ENCODE data around the gene ULBP2. TPM values are rescaled to one million over a fixed set of nuclear protein-coding genes. Genes with fewer than 3 reads are reported as not detected.

Gene ULBP2
- total RNA-seq, 1 experiment from 2014 or later = 4.2 TPM

- CTCF ChIA-PET = no interaction called here
- no peak overlapping the region for H3K4me3 ChIP-seq (ENCODE audit: low read depth, low read length, poor library complexity, severe bottlenecking)
- H3K4me1 ChIP-seq (ENCODE audit: insufficient read depth, low read length, poor library complexity, severe bottlenecking) = peaks cover 7% of the 10 kb centered on the region
- H3K27ac ChIP-seq (ENCODE audit: low read depth, low read length, poor library complexity, severe bottlenecking) = no peak overlapping the region
- H3K27me3 ChIP-seq (replicated peaks; ENCODE audit: insufficient read depth, low read depth, low read length, poor library complexity) = peaks cover 25% of the 10 kb centered on the region
- DNase-seq (ENCODE audit: low spot score) = peak; percentile 61
- BruUV-seq (replicated peaks) = no TSS peak
- H3K9me3 ChIP-seq (ENCODE audit: low read depth, low read length, poor library complexity, severe bottlenecking) = no peaks in the 10 kb centered on the region
- no peaks in the 10 kb centered on the region for H3K36me3 ChIP-seq (ENCODE audit: insufficient read depth, low read length, poor library complexity, severe bottlenecking)
- intact Hi-C loops (cut with micrococcal nuclease; ENCODE audit: unreplicated experiment) = no loop called here
- TF ChIP-seq, protein P1, sequence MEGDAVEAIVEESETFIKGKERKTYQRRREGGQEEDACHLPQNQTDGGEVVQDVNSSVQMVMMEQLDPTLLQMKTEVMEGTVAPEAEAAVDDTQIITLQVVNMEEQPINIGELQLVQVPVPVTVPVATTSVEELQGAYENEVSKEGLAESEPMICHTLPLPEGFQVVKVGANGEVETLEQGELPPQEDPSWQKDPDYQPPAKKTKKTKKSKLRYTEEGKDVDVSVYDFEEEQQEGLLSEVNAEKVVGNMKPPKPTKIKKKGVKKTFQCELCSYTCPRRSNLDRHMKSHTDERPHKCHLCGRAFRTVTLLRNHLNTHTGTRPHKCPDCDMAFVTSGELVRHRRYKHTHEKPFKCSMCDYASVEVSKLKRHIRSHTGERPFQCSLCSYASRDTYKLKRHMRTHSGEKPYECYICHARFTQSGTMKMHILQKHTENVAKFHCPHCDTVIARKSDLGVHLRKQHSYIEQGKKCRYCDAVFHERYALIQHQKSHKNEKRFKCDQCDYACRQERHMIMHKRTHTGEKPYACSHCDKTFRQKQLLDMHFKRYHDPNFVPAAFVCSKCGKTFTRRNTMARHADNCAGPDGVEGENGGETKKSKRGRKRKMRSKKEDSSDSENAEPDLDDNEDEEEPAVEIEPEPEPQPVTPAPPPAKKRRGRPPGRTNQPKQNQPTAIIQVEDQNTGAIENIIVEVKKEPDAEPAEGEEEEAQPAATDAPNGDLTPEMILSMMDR (conservative IDR thresholded peaks at IDR 0.05; ENCODE audit: low read depth, low read length) = peak; percentile 42
- TF ChIP-seq EZH2 (IDR thresholded peaks at IDR 0.05; ENCODE audit: borderline replicate concordance, low read depth, low read length, poor library complexity, severe bottlenecking) = no peak
- POLR2A ChIA-PET (ENCODE audit: low non-redundant PET) = no interaction called here
Observed at GRCh38 chr6:149961728-149962425, 20.1 kb downstream of the ULBP2 start.

- H3K27me3 ChIP-seq (replicated peaks; ENCODE audit: insufficient read depth, low read depth, low read length, poor library complexity) = peaks cover 21% of the 10 kb centered on the region
- H3K36me3 ChIP-seq (ENCODE audit: insufficient read depth, low read length, poor library complexity, severe bottlenecking) = no peaks in the 10 kb centered on the region
- DNase-seq (ENCODE audit: low spot score) = no peak
- H3K4me1 ChIP-seq (ENCODE audit: insufficient read depth, low read length, poor library complexity, severe bottlenecking) = peaks cover 7% of the 10 kb centered on the region
- ChIA-PET POLR2A (ENCODE audit: low non-redundant PET) (no interaction called here), CTCF (no interaction called here)
- intact Hi-C loops (cut with micrococcal nuclease; ENCODE audit: unreplicated experiment) = no loop called here
- peak overlapping the region; percentile 56 for H3K4me3 ChIP-seq (ENCODE audit: low read depth, low read length, poor library complexity, severe bottlenecking)
- H3K9me3 ChIP-seq (ENCODE audit: low read depth, low read length, poor library complexity, severe bottlenecking) = no peaks in the 10 kb centered on the region
- TF ChIP-seq, protein P1 (conservative IDR thresholded peaks at IDR 0.05; ENCODE audit: low read depth, low read length) = no peak
- H3K27ac ChIP-seq (ENCODE audit: low read depth, low read length, poor library complexity, severe bottlenecking) = no peak overlapping the region
- BruUV-seq (replicated peaks) = no TSS peak
Observed at GRCh38 chr6:149962461-149963211, 20.8 kb downstream of the ULBP2 start.

DNA sequence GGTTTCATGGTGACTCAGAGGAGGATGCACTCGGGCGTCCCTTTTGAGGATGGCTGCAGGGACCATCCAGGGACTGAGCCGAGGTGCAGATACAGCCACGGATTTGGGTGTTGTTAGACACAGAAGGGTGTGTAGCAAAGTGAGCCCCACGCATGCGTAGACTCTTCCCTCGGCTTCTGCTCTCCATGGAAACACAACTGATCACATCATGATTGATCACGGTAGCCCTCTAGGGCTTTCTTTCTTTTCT is 21.3 kb downstream of the ULBP2 start:
- peaks cover 7% of the 10 kb centered on the region for H3K4me1 ChIP-seq (ENCODE audit: insufficient read depth, low read length, poor library complexity, severe bottlenecking)
- intact Hi-C loops (cut with micrococcal nuclease; ENCODE audit: unreplicated experiment) = no loop called here
- H3K27me3 ChIP-seq (replicated peaks; ENCODE audit: insufficient read depth, low read depth, low read length, poor library complexity) = peaks cover 18% of the 10 kb centered on the region
- ChIA-PET CTCF (no interaction called here), POLR2A (ENCODE audit: low non-redundant PET) (no interaction called here)
- no peaks in the 10 kb centered on the region for H3K36me3 ChIP-seq (ENCODE audit: insufficient read depth, low read length, poor library complexity, severe bottlenecking)
- H3K9me3 ChIP-seq (ENCODE audit: low read depth, low read length, poor library complexity, severe bottlenecking) = no peaks in the 10 kb centered on the region
- no TSS peak for BruUV-seq (replicated peaks)
- H3K27ac ChIP-seq (ENCODE audit: low read depth, low read length, poor library complexity, severe bottlenecking) = peak overlapping the region; percentile 87
- peak overlapping the region; percentile 56 for H3K4me3 ChIP-seq (ENCODE audit: low read depth, low read length, poor library complexity, severe bottlenecking)
- TF ChIP-seq, protein P1 (conservative IDR thresholded peaks at IDR 0.05; ENCODE audit: low read depth, low read length) = no peak
- no peak for TF ChIP-seq EZH2 (IDR thresholded peaks at IDR 0.05; ENCODE audit: borderline replicate concordance, low read depth, low read length, poor library complexity, severe bottlenecking)
- DNase-seq (ENCODE audit: low spot score) = peak; percentile 67
